NCI-H526 (cell line): ENCODE data around the gene OSBPL10.

Experiments used
- DNase-seq, 2 experiments: peaks; one replicate each; lab custom pipeline; 2025; lab: John Stamatoyannopoulos, UW

The OSBPL10 gene

DNA sequence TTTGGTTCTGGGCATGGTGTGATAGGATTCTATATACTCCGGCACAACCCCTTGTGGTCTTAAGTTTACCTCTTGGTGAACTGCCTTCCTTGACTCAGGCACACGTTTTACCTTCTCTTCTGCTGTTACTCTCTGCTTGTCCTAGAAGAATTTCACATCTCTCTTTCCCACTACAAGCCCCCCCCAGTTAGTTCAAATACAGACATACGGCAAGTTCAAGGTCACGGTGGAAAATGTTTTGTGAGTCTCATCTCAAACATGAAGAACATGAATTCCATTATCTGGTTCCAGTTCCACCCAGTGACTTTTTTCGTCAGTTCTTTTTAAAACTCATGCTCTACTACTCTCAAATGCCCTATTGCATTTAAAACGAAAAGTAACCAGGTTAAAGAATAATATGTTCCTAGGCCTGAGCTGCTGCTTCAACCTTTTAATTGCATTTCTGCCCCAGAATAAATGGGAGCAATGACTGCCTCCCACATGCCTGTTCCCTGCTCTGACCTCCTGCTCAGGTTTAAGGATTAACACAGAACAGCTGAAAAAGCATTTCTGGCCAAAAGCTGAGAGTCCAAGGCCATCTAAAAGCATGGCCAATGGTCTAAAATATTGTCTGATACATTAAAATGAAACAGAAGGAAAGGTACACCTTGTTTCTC is 132.8 kb downstream of the OSBPL10 start:
- DNase-seq: no peak

DNA sequence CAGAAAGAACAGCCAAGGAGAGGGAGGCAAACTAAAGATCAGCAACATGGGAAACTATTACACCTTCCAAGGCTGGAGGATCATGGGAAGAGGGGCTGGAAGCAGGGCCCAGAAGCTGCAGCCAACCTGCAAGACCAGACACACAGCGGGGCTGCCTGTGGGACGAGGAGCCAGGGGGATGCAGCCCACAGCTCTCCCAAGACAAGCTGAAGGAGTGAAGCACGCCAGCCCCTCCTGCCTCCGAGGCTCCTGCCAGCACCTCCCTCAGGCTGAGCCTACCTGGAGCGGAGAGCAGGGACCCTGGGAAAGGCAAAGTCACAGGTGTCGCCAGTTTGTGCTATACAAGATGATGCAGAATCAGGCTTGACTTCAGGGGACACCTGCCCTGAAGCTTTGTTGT is 133.3 kb downstream of the OSBPL10 start:
- DNase-seq: no peak

DNA sequence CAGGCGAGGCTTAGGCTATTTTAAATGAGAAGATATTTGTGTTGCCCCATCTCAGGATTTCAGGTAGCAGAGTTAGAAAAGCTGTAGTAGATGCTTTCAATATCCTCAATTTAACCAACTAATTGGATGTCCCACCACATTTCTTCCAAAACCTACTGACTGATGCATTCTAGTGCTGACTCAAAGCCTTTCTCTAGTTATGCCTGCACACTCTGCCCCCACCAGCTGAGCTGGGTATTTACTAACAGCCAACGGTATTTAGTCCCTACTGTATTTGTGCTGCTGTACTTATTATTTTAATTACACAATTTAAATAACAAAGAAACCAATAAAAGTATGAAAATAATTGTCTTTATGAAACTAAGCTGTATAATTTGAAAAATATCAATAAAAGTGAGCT is 139.5 kb downstream of the OSBPL10 start:
- no peak for DNase-seq

DNA sequence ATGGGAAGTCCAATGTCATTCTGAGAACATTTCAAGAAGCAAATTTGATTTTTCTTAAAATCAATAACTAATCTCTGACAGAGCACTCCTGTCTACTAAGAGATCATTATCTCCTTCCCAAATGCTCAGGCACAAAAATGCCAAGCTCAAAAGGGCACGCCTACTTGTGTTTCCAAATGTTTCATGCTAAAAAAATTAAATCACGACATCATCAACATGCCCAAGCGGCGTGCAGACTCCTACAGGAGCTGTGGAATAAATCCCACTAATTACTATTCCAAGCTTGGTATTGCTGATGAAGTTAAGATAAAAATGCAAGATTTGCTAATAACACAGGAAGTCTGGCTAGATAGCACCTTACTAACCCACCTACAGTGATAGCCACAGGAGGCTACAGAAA is 140.8 kb downstream of the OSBPL10 start:
- DNase-seq: no peak

DNA sequence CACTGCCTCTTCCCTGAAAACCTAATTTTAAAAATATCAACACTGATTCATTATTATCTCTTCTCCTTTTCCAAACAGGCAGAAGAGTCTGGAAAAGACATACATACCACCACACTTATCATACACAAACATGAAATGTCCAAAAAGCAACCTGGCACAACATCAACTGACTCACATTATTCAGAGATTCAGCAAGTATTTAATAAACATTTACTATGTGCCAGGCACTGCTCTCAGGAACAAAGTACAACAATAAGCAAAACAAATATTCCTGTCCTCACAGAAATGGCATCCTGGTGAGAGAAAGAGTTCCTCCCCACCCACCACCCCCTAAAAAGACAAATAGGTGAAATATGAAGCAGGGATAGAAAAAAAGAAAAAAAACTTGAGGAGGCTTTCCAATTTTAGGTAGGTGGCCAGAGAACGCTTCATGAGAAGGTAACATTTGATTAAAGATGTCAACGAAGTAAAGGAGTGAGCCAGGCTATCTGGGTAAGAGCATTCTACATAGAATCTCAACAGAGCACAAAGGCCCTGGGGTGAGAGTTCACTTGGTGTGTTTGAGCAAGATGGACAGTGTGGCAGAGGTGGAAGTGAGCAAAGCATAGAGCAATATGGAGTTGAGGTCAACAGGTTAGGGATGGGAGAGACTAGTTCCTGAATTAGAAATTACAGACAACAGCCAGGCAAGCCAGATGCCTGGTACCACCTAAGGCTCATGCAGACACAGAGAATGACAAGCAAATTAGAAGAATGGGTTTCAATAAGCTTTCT is 141.7 kb downstream of the OSBPL10 start:
- no peak for DNase-seq

DNA sequence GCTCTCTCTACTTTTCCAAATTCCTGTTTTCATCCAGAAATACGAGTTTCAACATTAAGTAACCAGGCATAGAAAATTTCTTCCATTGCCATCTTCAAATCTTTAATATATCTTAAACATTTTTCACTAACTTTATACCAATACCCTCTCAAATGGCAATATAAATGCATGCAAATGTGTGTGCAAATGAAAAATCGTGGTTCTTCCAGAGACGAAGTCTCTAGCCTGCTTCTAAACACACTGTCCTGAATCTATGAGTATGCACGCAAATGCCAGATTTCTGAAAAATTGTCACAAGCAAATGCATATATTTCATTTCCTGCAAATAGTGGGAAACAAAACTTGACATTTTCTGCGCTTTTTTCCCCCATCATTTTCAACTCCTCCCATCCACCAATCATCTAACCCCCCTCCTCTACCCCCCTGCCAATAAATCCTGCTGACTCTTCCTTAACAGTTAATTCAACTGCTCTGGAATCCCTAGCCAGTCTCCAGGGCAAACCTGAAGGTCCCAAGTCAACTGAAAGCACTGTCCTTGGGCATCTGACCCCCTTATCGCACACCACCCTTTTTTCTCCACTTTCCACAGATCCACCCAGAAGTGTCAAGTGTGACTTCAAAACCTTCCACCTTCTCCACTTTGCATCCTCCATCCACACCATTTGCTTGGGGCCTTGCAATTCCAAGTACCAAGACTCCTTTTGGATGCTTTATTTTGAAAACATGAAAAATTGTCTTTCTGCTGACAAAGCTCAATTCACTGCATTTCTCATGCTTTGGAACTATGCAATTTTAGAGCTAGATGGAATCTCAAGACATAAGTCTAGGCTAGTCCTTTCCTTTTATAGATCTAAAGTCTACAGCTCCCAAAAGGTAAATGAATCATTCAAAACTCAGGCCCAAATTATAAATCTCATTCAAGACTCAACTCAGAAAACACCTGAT is 144.7 kb downstream of the OSBPL10 start:
- peak in 1 of 2 experiments; percentile 30 for DNase-seq

DNA sequence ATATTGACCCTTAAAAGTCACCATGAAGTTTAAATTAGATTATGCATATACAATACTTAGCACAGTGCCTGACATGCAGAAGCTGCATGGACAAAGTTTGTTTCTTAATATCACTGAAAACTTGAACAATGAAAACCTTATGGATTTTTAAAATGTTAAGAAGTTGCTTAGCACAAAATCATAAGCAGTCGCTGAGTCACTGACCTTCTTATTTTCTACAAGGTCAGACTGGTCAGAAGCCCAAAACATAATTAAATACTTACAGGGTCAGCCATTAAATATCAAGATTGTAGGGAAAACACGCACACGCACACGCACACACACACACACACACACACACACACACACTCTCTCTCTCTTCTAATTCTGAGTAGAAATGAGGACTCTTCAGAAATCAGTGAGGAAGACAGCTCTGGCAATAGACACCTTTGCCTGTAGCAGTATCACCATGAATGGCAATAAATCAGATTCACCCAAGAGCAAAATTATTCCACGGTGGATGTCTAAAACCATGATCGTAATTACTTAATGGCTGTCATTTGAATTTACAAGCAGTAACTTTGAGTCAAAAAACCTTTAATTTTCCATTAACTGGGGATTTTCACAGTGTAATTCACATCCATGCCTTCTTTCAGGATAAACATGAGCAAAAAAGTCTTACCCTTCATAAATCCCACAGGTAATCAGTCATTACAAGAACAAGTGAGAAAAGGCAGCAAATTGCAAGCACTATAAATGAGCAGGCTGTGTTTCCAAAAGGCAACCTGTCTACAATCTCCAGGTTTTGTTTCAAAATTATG is 147.5 kb downstream of the OSBPL10 start:
- DNase-seq: no peak

DNA sequence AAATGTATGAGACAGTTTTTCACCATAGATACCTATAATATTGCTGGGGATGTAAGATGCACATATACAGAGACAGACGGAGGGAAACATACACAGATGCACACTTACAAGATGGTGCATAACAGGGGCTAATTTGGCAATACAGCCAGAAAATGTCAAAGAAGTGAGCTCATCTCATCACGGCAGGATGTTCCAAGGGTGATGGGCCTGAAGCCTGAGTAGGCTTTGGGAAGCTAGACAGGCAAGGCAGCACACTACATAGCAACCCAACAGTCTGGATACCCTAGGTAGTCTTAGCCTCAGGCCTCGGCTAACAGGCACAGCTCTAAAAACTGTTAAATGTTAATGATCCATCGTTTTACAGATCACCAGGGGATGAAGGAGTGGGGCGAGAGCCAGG is 148.5 kb downstream of the OSBPL10 start:
- DNase-seq: no peak

DNA sequence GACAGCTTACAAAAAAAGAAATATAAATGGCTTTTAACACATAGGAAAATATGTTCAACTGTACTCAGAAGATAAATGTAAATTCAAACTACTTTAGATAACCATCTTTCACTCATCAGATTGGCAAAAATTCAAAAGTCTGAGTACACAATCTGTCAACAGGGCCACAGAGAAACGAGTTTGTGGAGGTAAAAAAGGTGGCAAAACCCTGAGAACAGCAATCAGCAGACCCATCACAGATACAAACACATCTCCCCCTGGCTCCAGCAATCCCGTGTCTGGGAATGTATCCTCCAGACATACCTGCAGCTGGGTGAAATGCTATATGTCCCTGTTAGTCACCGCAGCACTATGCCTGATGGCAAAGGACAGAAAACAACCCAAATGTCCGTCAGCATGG is 149.5 kb downstream of the OSBPL10 start:
- peak in 1 of 2 experiments; percentile 8 for DNase-seq

DNA sequence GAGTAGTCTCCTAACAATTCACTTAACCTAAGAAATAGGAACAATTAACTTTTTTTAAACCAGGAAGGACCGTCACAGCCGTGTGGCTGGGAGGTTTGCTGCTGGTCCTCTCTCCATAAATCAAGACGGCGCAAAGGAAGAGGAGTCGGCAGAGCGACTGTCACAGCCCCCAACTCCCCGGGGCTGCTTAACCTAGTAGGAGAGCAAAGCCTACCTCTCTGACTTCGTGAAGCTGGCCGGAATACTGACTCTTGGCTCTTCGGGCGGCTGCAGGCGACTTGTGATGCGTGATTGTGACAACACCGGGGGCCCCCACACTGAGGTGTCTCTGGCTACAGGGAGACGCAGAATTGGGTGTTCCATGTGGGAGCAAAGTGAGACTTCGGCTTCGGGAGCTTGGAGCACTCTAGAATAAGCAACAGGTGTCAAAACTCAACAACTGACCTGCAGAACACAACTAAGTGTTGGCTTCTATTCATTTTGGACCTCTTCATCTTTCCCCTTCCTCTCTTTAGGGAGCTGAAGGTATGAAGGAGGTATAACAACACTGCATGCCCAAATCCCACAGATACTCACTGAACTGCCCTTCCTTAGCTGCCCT is 151.1 kb downstream of the OSBPL10 start:
- DNase-seq: no peak

DNA sequence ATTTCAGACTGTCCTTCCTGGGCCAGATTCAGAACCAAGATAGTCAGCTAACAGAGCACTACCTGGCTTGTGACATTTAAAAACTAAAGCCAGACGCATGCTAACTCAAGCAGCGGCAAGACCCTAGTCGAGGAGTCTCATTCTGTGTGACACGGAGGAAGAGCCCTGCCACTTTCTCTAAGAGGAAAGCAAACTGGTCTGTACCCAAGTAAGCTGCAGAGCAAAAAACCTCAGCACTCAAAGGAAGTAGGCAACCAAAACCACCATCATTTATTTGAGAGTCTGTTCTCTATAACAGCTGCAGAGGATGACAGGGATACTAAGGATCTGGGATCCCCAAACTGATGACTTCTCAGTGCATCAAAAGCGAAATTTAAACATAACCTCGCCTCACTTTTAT is 152.1 kb downstream of the OSBPL10 start:
- no peak for DNase-seq

DNA sequence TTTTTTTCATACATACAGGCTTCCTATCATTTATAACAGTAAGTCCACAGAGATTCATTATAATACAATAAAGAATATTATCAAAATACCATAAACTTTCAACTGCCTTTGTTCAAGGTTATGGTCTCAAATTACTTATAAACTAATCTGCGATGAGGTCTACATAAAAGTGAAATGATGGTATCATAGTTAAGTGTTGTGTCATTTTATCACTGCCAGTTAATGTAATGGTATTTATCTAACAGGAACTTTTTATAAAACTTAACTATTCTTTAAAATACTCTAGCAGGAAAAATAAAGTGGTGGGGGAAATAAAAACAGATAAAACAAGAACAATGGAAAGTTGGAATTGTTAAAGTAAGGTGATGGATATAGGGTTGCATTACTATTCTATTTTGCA is 153.1 kb downstream of the OSBPL10 start:
- DNase-seq: no peak

DNA sequence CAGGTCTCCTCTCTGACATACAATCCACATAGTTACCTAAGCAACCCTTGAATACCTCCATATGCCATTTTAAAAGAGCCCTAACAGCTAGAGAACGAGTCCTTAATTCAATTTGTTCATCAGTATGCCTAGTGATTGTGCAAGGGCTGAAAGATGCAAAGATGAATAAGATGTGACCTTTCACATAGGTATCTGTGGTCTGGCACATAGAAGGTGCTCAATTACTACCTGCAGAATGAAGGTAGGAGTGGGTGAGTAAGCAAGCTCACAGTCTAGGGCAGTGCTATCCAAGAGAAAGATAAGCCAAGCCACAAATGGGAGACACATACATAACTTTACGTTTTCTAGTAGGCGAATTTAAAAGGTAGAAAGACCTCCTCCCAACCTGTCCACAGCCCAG is 157.9 kb downstream of the OSBPL10 start:
- DNase-seq: no peak

DNA sequence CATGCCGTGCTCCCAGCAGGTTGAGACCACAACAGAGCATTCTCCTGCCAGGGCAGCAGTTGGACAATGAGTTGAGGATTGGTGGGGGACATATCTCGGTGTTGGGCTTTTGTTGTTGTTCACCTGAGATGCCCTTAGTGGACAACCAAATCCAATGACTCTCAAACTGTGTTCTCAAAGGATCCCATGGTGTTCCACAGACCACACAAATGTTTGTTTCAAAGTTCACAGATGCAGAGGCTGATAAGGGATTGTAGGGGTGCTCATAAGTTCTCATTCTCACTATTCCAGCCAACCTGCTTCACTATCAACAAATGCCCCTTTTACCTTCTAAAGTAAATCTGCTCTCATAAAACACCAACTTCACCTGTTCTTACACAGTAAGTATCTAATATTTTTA is 159.9 kb downstream of the OSBPL10 start:
- DNase-seq: no peak

DNA sequence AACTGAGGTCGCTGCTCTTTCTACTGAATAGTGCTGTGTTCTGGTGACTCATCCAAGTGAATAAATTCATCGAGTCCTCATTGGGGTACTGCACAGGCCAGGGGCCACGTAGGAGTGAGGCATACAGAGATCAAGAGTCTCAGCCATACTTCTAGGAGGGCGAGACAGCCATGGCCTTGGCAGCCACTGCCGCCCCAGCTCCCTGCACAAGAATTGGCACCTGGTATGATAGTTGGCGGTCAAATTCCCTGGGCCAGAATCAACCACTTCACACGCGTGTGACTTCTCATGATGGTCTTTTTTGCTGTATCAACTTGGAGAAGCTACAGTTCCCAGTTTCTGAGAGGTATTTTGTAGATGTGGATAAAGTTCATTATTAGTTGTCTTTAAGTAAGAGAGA is 161.6 kb downstream of the OSBPL10 start:
- no peak for DNase-seq

DNA sequence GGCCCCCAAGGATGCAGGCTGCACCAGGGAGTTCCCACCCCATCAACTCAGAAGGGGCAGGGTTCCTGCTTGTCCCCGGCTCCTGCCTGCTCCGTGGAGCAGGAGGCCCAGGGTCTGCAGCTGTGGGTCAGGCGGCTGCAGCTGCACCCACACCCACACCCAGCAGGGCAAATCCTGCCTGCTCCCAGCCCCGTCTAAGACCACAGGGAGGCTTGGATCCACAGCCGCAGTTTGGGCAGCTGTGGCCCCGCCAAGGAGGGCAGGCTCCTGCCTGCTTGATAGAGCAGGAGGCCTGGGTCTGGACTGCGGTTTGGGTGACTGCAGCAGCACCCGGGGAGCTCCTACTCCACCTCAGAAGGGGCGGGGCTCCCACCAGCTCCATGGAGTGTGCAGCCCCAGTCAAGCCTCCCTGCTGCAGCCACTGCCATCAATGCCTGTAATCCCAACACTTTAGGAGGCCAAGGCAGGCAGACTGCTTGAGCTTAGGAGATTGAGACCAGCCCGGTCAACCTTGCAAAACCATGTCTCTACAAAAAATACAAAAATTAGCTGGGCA is 163.6 kb downstream of the OSBPL10 start:
- DNase-seq: no peak

DNA sequence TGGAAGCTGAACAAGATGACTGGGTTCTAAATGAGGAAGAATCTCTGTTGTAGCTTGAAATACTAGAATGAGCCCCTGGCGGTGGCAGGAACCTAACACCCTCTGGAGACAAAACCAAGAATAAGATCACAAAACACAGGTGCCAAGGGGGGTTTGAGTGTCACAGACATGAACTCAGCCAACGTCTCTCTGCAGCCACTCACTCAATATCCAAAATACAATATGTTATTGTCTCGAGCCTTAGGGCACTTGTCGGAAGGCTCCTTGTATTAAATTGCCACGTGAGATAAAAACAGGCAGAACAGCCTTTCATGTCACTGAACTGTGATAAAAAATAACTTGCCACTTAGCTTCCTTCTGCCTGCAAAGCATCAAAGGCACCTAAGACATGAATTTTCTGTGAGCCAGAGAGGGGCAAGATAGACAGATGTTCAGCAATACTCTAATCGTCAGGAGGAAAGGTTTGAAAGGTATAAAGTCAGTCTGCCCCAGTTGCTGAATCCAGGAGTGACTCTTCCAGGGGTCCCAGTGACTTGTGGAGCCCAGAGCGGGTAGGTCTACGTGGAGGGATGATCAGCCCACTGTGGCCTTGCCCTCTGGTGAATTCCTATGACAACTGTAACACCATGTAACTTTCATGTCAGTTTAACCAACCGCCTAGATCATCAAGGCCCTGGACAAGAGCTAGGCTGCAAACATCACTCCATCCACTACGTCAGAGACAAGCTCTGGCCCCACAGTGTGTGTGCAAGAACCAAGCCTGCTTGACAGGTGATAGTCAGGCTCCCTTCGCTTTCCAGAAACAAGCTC is 165.2 kb downstream of the OSBPL10 start:
- DNase-seq: no peak

DNA sequence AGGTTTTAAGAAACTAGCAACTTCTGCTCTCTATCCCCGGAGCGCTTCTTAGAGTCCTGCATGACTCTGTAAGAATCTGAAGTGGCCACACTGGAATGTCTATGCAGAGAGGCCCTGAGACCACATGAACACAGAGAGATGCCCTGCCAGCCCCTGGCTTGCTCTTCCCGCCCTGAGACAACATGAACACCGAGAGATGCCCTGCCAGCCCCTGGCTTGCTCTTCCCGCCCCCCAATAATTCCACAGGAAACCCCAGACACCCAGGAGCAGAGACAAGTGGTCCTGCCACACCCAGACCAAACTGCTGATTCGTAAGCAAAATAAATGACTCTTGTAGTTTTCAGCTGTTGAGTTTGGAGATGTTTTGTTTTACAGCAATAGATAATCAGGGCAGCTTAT is 166.1 kb downstream of the OSBPL10 start:
- no peak for DNase-seq

DNA sequence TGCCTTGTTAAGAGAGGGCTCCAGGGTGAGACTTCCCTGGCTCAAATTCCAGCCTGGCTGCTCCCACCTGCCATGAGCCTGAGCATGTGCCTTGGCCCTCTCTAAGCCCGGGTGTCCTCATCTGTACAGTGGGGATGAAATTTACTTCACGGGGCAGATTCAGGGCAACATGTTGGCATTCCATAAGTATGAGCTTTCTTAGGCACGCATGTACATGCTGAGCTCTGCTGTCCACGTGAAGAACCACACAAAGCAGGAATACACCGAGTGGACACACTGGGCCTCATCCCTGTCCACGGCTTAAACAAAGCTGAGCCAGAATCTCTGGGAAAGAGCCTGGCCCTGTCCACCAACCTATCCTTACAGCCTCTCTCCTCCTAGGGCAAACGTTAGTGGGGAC is 167.4 kb downstream of the OSBPL10 start:
- no peak for DNase-seq

DNA sequence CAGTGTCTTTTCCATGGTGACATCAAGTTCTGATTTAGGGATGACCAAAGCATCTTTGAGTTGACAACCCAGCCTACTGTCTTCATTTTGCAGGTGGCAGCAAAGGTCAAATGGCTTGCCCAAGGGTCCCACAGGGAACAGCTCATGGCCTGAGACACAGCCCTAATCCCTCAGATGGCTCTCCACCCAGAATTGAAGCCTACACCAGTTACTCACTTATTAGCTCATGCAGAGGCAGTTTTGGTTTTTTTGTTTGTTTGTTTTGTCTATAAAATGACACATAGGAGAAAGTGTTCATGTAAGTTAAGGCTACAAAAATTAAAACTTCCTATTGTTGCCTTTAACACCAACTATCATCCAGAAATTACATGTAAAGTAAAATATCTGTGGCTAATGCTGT is 167.9 kb downstream of the OSBPL10 start:
- no peak for DNase-seq
